Small intestine (tissue), 7 donors: ENCODE measurements around the gene ARHGAP8. TPM values are rescaled to one million over a fixed set of nuclear protein-coding genes. Genes with fewer than 3 reads are reported as not detected.
"Not testable (repeated sequence)": the region's sequence is repeated elsewhere in the genome, so short reads cannot be mapped to it uniquely, and the experiment has no call there.

Experiments
- DNase-seq, 2 donors: peaks; one replicate each; pipeline versions ENCODE4 v3.0.0 to v3.0.0-alpha.2; 2013
- FAIRE-seq: peaks from 2 replicates; lab custom pipeline; 2012; peaks lifted over from hg19 to GRCh38; lab: Jason Lieb, UNC
- H3K27ac ChIP-seq, 3 donors: one replicate each; pipeline ENCODE4 v1.5.1; 2013; ENCODE audit warnings: low read length in 2 of 3, mild to moderate bottlenecking in 2 of 3, control low read depth in 1 of 3, inconsistent platforms in 1 of 3, low read depth in 1 of 3, moderate library complexity in 1 of 3
- H3K27me3 ChIP-seq, 3 donors: one replicate each; pipeline ENCODE4 v1.6.1; 2013; ENCODE audit warnings: low read length in 3 of 3, inconsistent platforms in 1 of 3; ENCODE audit not compliant: control insufficient read depth in 3 of 3, insufficient read depth in 3 of 3
- H3K36me3 ChIP-seq, 3 donors: one replicate each; pipeline ENCODE4 v1.6.1; 2013; ENCODE audit warnings: low read length in 3 of 3, inconsistent platforms in 1 of 3, low read depth in 1 of 3, mild to moderate bottlenecking in 1 of 3, moderate library complexity in 1 of 3; ENCODE audit not compliant: control insufficient read depth in 3 of 3, insufficient read depth in 2 of 3
- H3K4me1 ChIP-seq, 3 donors: one replicate each; pipeline ENCODE4 v1.6.1; 2013; ENCODE audit warnings: low read length in 2 of 3, inconsistent platforms in 1 of 3, low read depth in 1 of 3, mild to moderate bottlenecking in 1 of 3, moderate library complexity in 1 of 3; ENCODE audit not compliant: control insufficient read depth in 3 of 3, insufficient read depth in 2 of 3
- H3K4me3 ChIP-seq, 3 donors: one replicate each; pipeline ENCODE4 v1.5.1; 2013; ENCODE audit warnings: low read length in 3 of 3, control low read depth in 1 of 3, inconsistent platforms in 1 of 3, low read depth in 1 of 3, mild to moderate bottlenecking in 1 of 3, moderate library complexity in 1 of 3
- H3K9me3 ChIP-seq, 2 donors: one replicate each; pipeline ENCODE4 v1.6.1; 2013; ENCODE audit warnings: low read depth in 1 of 2, low read length in 1 of 2; ENCODE audit not compliant: control insufficient read depth in 2 of 2, insufficient read depth in 1 of 2
- WGBS, 3 donors: extraction: QIAGEN DNeasy Blood & Tissue Kit; methylation state at CpG; one replicate each; pipeline ENCODE4 v1.1.7; 2013; 5-methylcytosine and 5-hydroxymethylcytosine counted together
- polyA plus RNA-seq, 4 donors: library from polyadenylated mRNA; stranded (reverse) in 3 of 4; unstranded in 1 of 4; fragments of 200-250 nt in 3 of 4; fragments of 120-200 nt in 1 of 4; gene quantifications; one replicate each; pipeline versions ENCODE4 v1.2.1 to v1.2.3, GENCODE V29; 2013
- donor health status: healthy with polysubstance abuse.
- donor health status: control.
- donor health status: control.
- donor health status: Bipolar disorder and iron deficiency.
- donor health status: healthy.

ARHGAP8 gene
- polyA plus RNA-seq, 4 donors = 1.6 to 20.3 (median 9.3) TPM

- not testable (repeated sequence) for H3K9me3 ChIP-seq, H3K4me3 ChIP-seq, H3K27me3 ChIP-seq, DNase-seq, H3K36me3 ChIP-seq, FAIRE-seq
- Histone ChIP-seq H3K4me1 (peaks cover 0 to 45% (median 0%) of the 10 kb centered on the region in 3 donors), H3K27ac (peak overlapping the region in 1 of 3 donors; percentile 75)
- WGBS, 3 donors = 83 to 87% (median 86%) methylated on average over 4 of the region's 4 CpGs
Measured at GRCh38 chr22:44747784-44748127, 4.6 kb upstream of the ARHGAP8 start.

GRCh38 chr22:44748524-44748923 is 3.9 kb upstream of the ARHGAP8 start:
- 79 to 86% (median 85%) methylated on average over 7 of the region's 7 CpGs for WGBS, 3 donors
- DNase-seq (no peak), FAIRE-seq (no peak)
- Histone ChIP-seq H3K4me3 (no peak overlapping the region), H3K27ac (peak overlapping the region in 1 of 3 donors; percentile 33), H3K27me3 (peaks cover 0 to 3% (median 3%) of the 10 kb centered on the region in 3 donors), H3K9me3 (peaks cover 0 to 3% of the 10 kb centered on the region in 2 donors), H3K36me3 (no peaks in the 10 kb centered on the region), H3K4me1 (peaks cover 0 to 41% (median 2%) of the 10 kb centered on the region in 3 donors)

GRCh38 chr22:44750481-44750880 is 1.9 kb upstream of the ARHGAP8 start:
- peaks cover 0 to 5% (median 3%) of the 10 kb centered on the region in 3 donors for H3K27me3 ChIP-seq

GRCh38 chr22:44753189-44754042 is 1.0 kb downstream of the ARHGAP8 start:
- WGBS, 3 donors = 10 to 15% (median 15%) methylated on average over 28 to 29 of the region's 29 CpGs
- Histone ChIP-seq H3K4me1 (peaks cover 0 to 35% (median 2%) of the 10 kb centered on the region in 3 donors), H3K4me3 (peak overlapping the region; percentile 48 to 51 (median 49)), H3K36me3 (no peaks in the 10 kb centered on the region), H3K9me3 (peaks cover 0 to 3% of the 10 kb centered on the region in 2 donors), H3K27ac (peak overlapping the region in 2 of 3 donors; percentile 8 to 61), H3K27me3 (peaks cover 0 to 5% (median 3%) of the 10 kb centered on the region in 3 donors)
- FAIRE-seq (no peak), DNase-seq (peak; percentile 44 to 78)

More at GRCh38 chr22:44750481-44750880, 1.9 kb upstream of the ARHGAP8 start:
- peaks cover 0 to 3% of the 10 kb centered on the region in 2 donors for H3K9me3 ChIP-seq
- DNase-seq = no peak
- H3K4me3 ChIP-seq = no peak overlapping the region
- H3K36me3 ChIP-seq = no peaks in the 10 kb centered on the region
- H3K27ac ChIP-seq = no peak overlapping the region
- peaks cover 0 to 47% (median 2%) of the 10 kb centered on the region in 3 donors for H3K4me1 ChIP-seq
- 54 to 85% (median 63%) methylated on average over 1 of the region's 1 CpG for WGBS, 3 donors
- no peak for FAIRE-seq

GRCh38 chr22:44754998-44755397 is 2.6 kb downstream of the ARHGAP8 start:
- Histone ChIP-seq H3K4me1 (peaks cover 0 to 46% (median 9%) of the 10 kb centered on the region in 3 donors), H3K4me3 (no peak overlapping the region), H3K27ac (peak overlapping the region in 2 of 3 donors; percentile 29 to 63), H3K9me3 (peaks cover 0 to 3% of the 10 kb centered on the region in 2 donors), H3K27me3 (peaks cover 0 to 5% (median 3%) of the 10 kb centered on the region in 3 donors), H3K36me3 (no peaks in the 10 kb centered on the region)
- DNase-seq (peak in 1 of 2 donors; percentile 76), FAIRE-seq (no peak)
- WGBS, 3 donors = 27 to 52% (median 33%) methylated on average over 7 of the region's 7 CpGs

- Histone ChIP-seq H3K9me3 (peaks cover 0 to 3% of the 10 kb centered on the region in 2 donors), H3K27ac (peak overlapping the region in 1 of 3 donors; percentile 63), H3K4me3 (no peak overlapping the region), H3K4me1 (peaks cover 0 to 46% (median 9%) of the 10 kb centered on the region in 3 donors), H3K27me3 (peaks cover 0 to 5% (median 3%) of the 10 kb centered on the region in 3 donors), H3K36me3 (no peaks in the 10 kb centered on the region)
- FAIRE-seq (no peak), DNase-seq (peak; percentile 37)
- WGBS, 3 donors = 11 to 38% (median 33%) methylated on average over 6 of the region's 6 CpGs
Measured at GRCh38 chr22:44755417-44755816, 3.0 kb downstream of the ARHGAP8 start.

- Histone ChIP-seq H3K4me1 (peaks cover 0 to 46% (median 9%) of the 10 kb centered on the region in 3 donors), H3K27me3 (peaks cover 0 to 5% (median 3%) of the 10 kb centered on the region in 3 donors), H3K9me3 (peaks cover 0 to 3% of the 10 kb centered on the region in 2 donors), H3K27ac (peak overlapping the region in 1 of 3 donors; percentile 63), H3K4me3 (no peak overlapping the region), H3K36me3 (no peaks in the 10 kb centered on the region)
- FAIRE-seq (no peak), DNase-seq (peak; percentile 74 to 88)
- WGBS, 3 donors = 8 to 40% (median 18%) methylated on average over 9 of the region's 9 CpGs
Measured at GRCh38 chr22:44755956-44756361, 3.6 kb downstream of the ARHGAP8 start.

GRCh38 chr22:44758344-44758973 is 6.1 kb downstream of the ARHGAP8 start:
- Histone ChIP-seq H3K9me3 (no peaks in the 10 kb centered on the region), H3K4me1 (peaks cover 0 to 45% (median 6%) of the 10 kb centered on the region in 3 donors), H3K4me3 (no peak overlapping the region), H3K36me3 (no peaks in the 10 kb centered on the region), H3K27me3 (peaks cover 0 to 2% (median 1%) of the 10 kb centered on the region in 3 donors), H3K27ac (no peak overlapping the region)
- DNase-seq (peak; percentile 77 to 78), FAIRE-seq (no peak)
- WGBS, 3 donors = 36 to 53% (median 47%) methylated on average over 11 of the region's 11 CpGs
